HepG2 (cell line): Measurements from ENCODE around the gene GJD3. TPM values are rescaled to one million over a fixed set of nuclear protein-coding genes. Genes with fewer than 3 reads are reported as not detected.

Source experiments
- GZF1 ChIP-seq: sonication (generic); formaldehyde crosslinking; IDR thresholded peaks from 2 replicates; pipeline ENCODE4 v1.5.1; 2020; ENCODE audit warnings: mild to moderate bottlenecking, missing genetic modification reagents
- HDAC2 ChIP-seq: sonication (generic); formaldehyde crosslinking; IDR thresholded peaks from 2 replicates; pipeline ENCODE4 v1.4.0; 2020; ENCODE audit warnings: missing genetic modification reagents
- IRF9 ChIP-seq: sonication (generic); formaldehyde crosslinking; IDR thresholded peaks from 2 replicates; pipeline ENCODE4 v1.8.0; 2022; ENCODE audit warnings: missing genetic modification reagents, mild to moderate bottlenecking, borderline replicate concordance
- KIAA2018 ChIP-seq: sonication (generic); formaldehyde crosslinking; IDR thresholded peaks from 2 replicates; pipeline ENCODE4 v1.5.0; 2020; ENCODE audit warnings: mild to moderate bottlenecking, missing genetic modification reagents, borderline replicate concordance
- KLF15 ChIP-seq: sonication (generic); formaldehyde crosslinking; IDR thresholded peaks from 2 replicates; pipeline ENCODE4 v1.8.1; 2023; ENCODE audit warnings: borderline replicate concordance, mild to moderate bottlenecking, inconsistent platforms, missing genetic modification reagents, mixed read lengths
- MAFF ChIP-seq: IDR thresholded peaks from 2 replicates; pipeline ENCODE4 v1.6.1; 2011; ENCODE audit warnings: low read depth, low read length, improper control_type of control experiment
- MNT ChIP-seq: fragments of 450-650 bp; IDR thresholded peaks from 2 replicates; pipeline ENCODE4 v1.6.1; 2016
- NCOA5 ChIP-seq: sonication (generic); formaldehyde crosslinking; IDR thresholded peaks from 2 replicates; pipeline ENCODE4 v1.4.0; 2020; ENCODE audit warnings: missing genetic modification reagents
- NONO ChIP-seq, 2 experiments: fragments of 450-650 bp in 1 of 2; sonication (generic) in 1 of 2; formaldehyde crosslinking in 1 of 2; IDR thresholded peaks in 1 of 2; conservative IDR thresholded peaks in 1 of 2; 2 replicates each; pipeline versions ENCODE4 v1.6.1 to v1.8.0; 2017 to 2022; ENCODE audit warnings: mild to moderate bottlenecking in 1 of 2, missing genetic modification reagents in 1 of 2, moderate library complexity in 1 of 2
- NR1H2 ChIP-seq: sonication (generic); formaldehyde crosslinking; IDR thresholded peaks from 2 replicates; pipeline ENCODE4 v1.8.1; 2022; ENCODE audit warnings: low read depth, missing genetic modification reagents, borderline replicate concordance
- RXRB ChIP-seq: IDR thresholded peaks from 2 replicates; pipeline ENCODE4 v1.6.1; 2016; ENCODE audit warnings: borderline replicate concordance, missing genetic modification reagents, missing compliant biosample characterization
- SMARCE1 ChIP-seq: fragments of 450-650 bp; IDR thresholded peaks from 2 replicates; pipeline ENCODE4 v1.6.1; 2017; ENCODE audit warnings: borderline replicate concordance
- SMC3 ChIP-seq: IDR thresholded peaks from 2 replicates; pipeline ENCODE4 v1.6.1; 2011; ENCODE audit warnings: low read length, improper control_type of control experiment
- SNAI1 ChIP-seq: sonication (generic); formaldehyde crosslinking; IDR thresholded peaks from 2 replicates; pipeline ENCODE4 v1.5.0; 2020; ENCODE audit warnings: mild to moderate bottlenecking, missing genetic modification reagents, borderline replicate concordance
- SNAPC5 ChIP-seq: sonication (generic); formaldehyde crosslinking; IDR thresholded peaks from 2 replicates; pipeline ENCODE4 v1.8.1; 2023; ENCODE audit warnings: mild to moderate bottlenecking, missing genetic modification reagents, borderline replicate concordance
- XBP1 ChIP-seq: sonication (generic); formaldehyde crosslinking; IDR thresholded peaks from 2 replicates; pipeline ENCODE4 v1.5.0; 2020; ENCODE audit warnings: missing genetic modification reagents
- ZFP41 ChIP-seq: sonication (generic); formaldehyde crosslinking; IDR thresholded peaks from 2 replicates; pipeline ENCODE4 v1.4.0; 2020; ENCODE audit warnings: mild to moderate bottlenecking, missing genetic modification reagents, borderline replicate concordance
- polyA plus RNA-seq, 8 experiments: library from polyadenylated mRNA; depleted of rRNA in 3 of 8; stranded (reverse) in 7 of 8; unstranded in 1 of 8; fragments of >200 nt; fragmentation: Illumina TruSeq in 4 of 8; extraction: Trizol in 4 of 8; gene quantifications; 2 replicates each; pipeline versions ENCODE4 v1.2.1 to v1.2.3, GENCODE V29; 2011 to 2016; ENCODE audit warnings: low read depth in 4 of 8, missing spikeins in 1 of 8, mixed read lengths in 1 of 8; ENCODE audit not compliant: insufficient read depth in 1 of 8
- total RNA-seq, 5 experiments: library from RNA; depleted of rRNA; stranded (reverse); fragments of >200 nt; fragmentation: Illumina TruSeq; extraction: Trizol; gene quantifications; 2 replicates each; pipeline ENCODE4 v1.2.3, GENCODE V29; 2016; ENCODE audit warnings: low read depth in 1 of 5

Gene GJD3
- total and polyA plus RNA-seq, 2 of the 13 experiments (the other 11 are each of a cell fraction or from before 2014, with no cell fraction given): not detected

GRCh38 chr17:40340880-40341807 is 23.4 kb downstream of the GJD3 start (continued):
- TF ChIP-seq KIAA2018: no peak
- no peak for TF ChIP-seq NCOA5 (CRISPR knock-in tag)
- TF ChIP-seq SNAPC5: no peak
- no peak for TF ChIP-seq GZF1 (CRISPR knock-in tag)
- peak; percentile 75 for TF ChIP-seq HDAC2 (CRISPR knock-in tag)
- no peak for TF ChIP-seq NR1H2 (CRISPR knock-in tag)
- no peak for TF ChIP-seq ZFP41
- no peak for TF ChIP-seq XBP1 (CRISPR knock-in tag)
- TF ChIP-seq MNT: no peak; the same call in 1 of the 2 replicates
- peak; percentile 38; the same call in 1 of the 2 replicates for TF ChIP-seq KLF15 (CRISPR knock-in tag)
- no peak for TF ChIP-seq SMARCE1
- no peak for TF ChIP-seq SMC3
- 0 out of 2 replicates have a peak, but pooled peaks have one; percentile 66 for TF ChIP-seq SNAI1 (CRISPR knock-in tag)
- peak; percentile 73 for TF ChIP-seq RXRB (CRISPR knock-in tag)
- no peak for TF ChIP-seq MAFF
- TF ChIP-seq NONO (IDR thresholded peaks at IDR 0.05): no peak
- no peak; the same call in 1 of the 2 replicates for TF ChIP-seq NONO (CRISPR knock-in tag; conservative IDR thresholded peaks at IDR 0.05)
- peak; percentile 76 for TF ChIP-seq IRF9 (CRISPR knock-in tag)
